ENCODE results near the gene BBS10.
A peak's percentile ranks its signal among the peaks of the same experiment; 100 is the strongest.
"Not testable (repeated sequence)": the region's sequence is repeated elsewhere in the genome, so short reads cannot be mapped to it uniquely, and the experiment has no call there.

Gene BBS10

DNA sequence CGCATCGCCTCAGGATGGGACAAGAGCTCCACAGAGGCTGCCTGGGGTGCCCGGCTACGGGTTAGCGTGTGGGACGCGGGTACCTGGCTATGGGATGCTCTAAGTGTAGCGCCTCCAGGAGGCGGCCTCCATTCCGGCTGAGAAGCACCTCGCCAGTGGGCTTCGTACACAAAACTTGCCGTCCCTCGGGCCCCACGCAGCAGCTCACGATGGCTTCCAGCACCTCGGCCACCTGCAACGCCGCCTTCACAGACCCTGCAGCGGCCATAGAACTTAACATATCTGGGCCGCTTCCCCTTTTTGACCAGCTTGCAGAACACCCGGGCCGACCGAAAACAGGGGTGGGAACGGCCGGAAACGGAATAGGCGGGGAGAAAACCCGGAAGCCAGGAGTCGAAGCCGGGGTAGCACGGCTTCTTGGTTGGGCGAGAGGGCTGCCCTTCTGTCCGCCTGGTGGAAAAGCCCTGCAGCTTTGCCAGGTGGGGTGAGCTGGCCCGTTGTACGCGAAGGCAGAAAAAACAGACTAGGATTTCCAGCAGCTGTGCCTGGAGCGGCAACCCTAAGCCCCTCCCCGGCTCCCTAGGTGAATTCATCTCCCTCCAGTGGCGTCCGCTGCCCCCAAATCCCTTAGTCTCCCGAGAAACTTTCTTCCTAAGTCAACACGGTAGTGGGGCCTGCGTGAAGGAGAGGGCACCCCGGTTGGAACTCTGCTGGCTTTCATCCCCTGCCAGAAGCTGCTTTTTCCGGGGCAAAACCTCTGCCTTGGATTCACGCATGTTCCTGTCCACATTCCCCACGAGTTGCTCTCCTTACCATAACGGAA lies at the start of gene BBS10:
BBS10 (minus strand) TSS at position 337 of the 823 bp plus-strand sequence; CDS start at position 280, 57 bp downstream.
- peak; percentile 90 for DNase-seq

DNA sequence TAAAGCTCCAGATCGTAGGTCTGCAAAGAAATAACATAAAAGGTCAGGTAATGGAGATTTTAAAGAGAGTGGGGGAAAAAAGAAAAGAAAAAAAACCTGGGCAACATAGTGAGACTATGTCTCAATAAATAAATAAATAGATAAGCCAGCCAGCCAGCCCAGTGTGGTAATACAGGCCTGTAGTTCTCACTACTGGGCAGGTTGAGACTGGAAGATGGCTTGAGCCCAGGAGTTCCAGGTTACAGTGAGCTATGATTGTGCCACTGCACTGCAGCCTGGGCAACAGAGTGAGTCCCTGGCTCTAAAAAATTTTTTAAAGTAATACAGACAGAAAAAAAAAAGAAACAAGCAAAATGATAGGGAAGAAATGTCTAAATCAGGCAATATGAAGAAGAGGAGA lies 43.2 kb upstream of the BBS10 start:
- DNase-seq: no peak

DNA sequence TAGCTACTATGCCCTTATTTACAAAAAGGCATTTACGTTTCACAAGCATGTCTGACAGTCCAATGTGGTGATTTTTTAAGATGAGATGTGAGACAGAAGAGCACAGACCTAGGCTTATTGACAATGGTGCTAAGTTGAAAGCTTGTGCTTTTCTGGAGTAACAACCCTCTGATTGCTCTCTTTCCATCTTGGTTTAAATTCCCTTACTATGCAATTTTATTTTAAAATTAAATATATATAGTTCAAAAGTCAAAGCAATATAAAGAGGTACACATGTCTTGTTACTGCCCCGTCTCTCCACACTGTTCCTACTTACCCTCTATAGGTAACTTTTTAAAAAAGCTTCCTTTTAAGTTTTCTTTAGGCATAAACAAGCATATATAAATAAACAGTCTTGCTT lies 39.4 kb upstream of the BBS10 start:
- no peak for DNase-seq

DNA sequence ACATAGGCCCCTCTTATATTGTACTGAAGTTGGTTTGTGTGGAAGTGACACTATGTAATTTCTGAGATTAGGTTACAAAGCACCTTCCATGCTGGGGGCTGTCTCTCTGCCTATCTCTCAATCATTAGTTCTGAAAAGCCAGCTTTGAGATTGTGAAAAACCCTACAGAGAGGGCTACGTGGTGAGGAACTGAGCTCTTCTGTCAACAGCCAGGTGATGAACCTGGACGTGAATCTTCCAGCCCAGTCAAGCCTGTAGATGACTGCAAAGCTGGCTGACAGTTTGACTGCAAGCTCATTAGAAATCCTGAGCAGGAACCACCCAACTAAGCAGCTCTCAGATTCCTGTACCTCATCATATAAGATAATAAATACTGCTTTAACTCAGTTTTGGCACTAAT lies 36.3 kb upstream of the BBS10 start:
- no peak for DNase-seq

DNA sequence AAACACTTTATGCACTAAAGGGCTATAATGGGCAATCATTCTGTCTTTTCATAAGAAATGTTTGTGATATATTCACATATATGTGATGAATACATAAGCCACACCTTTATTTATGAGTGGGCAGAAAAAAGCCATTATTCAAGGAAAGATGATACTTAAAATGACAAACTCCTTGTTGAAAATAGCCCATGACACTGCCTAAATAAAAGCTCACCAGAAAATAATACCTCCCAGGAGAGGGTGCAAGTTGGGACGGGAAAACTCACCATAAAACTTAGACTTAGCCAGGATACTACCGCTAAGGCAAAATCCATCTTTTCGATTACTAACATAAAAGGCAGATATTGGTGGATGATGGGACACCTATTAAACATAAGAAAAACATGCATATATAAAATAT lies 35.8 kb upstream of the BBS10 start:
- no peak for DNase-seq

DNA sequence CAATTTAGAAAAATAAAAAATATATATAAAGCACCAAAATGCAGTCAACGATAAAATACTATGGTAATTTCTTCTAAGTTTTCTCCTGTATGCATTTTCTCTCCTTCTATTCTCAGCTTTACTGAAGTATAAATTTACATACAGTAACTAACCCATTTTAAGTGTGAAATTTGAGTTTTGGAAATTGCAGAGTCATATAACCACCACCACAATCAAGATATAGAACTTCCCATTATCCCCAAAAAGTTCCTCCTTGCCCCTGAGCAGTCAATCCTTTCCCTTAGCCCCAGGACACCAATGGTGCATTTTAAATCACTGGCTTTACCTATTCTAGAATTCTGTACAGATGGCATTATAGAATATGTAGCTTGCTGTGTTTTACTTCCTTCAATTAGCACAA lies 31.0 kb upstream of the BBS10 start:
- no peak for DNase-seq

DNA sequence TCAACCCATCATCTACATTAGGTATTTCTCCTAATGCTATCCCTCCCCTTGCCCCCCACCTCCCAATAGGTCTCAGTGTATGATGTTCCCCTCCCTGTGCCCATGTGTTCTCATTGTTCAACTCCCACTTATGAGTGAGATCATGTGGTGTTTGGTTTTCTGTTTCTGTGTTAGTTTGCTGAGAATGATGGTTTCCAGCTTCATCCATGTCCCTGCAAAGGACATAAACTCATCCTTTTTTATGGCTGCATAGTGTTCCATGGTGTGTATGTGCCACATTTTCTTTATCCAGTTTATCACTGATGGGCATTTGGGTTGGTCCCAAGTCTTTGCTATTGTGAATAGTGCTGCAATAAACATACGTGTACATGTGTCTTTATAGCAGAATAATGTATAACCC lies 28.7 kb upstream of the BBS10 start:
- not testable (repeated sequence) for DNase-seq

DNA sequence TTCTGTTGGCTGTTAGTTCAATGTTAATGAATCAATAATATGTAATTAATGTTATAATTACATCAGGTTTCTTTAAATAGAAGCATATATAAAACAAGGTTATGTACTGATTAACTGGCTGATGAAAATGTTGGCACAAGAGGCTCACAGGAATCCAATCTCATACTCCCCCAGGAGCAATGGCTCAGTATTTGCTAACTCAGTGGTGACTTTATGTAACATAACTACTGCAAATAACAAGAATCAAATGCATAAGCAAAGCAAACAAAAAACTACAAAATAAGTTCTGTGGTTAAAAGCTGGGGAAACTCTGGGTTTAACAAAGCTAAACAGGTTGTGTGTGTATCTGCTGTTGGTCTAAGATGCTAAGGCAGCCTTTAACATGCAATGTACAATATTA lies 27.7 kb upstream of the BBS10 start:
- DNase-seq: no peak

DNA sequence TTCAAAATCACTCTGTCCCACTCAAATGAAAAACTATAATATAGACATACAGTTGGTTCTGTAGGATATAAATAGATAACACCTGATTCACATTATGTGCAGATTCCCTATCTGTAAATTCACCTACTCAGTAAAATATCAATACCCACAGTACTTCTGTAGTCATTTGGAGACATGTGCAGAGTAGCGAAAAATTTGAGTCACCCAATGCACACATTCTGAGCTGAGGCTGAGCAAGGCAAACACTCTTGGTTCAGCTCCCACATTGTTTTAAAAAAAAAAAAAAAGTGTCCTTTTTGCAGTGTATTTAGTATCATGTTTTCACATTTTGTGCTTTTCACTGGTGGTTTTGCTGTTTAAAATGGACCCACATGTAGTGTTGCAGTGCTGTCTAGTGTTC lies 27.3 kb upstream of the BBS10 start:
- DNase-seq: no peak

DNA sequence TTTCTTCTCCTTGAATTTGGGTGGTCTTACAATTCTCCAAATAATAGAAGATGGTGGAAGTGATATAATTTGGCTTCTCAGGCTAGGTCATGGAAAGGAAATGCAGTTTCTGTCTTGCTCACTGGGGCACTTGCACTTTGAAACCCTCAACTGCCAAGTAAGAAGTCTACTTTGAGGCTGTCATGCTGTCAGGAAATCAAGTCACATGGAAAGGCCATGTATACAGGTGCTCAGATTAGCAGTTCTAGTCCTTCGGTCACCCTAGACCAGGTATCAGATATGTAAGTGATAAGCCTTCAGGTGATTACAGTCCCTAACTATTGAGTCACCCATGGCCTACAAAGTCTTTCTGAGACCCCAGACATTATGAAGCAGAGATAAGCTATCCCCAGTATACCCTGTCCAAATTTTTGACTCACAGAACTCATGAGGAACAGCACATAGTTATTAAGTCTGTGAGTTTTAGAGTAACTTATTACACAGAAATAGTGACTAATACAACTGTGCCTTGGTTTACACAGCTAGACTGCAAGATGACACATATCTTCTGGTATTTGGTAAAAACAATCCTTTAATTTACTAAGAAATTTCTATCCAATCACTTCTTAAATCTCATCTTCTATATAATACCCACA lies 26.3 kb upstream of the BBS10 start:
- DNase-seq: no peak

DNA sequence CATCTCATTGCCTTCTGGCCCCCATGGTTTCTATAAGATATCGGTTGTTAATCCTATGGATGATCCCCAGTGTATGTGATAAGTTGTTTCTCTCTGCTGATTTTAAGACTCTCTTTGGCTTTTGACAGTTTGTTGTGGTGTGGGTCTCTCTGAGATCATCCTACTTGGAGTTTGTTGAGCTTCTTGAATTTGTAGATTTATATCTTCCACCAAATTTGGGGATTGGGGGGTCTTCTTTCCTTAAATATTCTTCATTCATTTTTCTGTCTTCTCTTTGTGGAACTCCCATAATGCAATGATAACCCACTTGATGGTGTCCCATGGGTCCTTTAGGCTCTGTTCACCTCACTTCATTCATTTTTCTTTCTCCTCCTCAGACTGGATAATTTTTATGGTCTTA lies 20.0 kb upstream of the BBS10 start:
- no peak for DNase-seq

DNA sequence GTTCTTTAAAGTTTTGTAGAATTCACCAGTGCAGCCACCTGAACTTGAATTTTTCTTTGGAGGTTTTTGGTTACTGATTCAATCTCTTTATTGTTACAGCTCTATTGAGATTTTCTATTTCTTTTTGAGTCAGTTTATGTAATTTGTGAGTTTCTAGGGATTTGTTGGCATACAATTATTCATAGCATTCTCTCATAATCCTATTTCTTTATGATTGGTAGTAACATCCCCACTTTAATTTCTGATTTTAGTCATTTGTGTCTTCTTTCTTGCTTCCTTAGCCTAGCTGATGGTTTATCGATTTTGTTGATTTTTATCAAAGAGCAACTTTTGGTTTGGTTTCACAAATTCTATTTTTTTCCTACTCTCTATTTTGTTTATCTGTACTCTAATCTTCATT lies 17.9 kb upstream of the BBS10 start:
- DNase-seq: no peak

DNA sequence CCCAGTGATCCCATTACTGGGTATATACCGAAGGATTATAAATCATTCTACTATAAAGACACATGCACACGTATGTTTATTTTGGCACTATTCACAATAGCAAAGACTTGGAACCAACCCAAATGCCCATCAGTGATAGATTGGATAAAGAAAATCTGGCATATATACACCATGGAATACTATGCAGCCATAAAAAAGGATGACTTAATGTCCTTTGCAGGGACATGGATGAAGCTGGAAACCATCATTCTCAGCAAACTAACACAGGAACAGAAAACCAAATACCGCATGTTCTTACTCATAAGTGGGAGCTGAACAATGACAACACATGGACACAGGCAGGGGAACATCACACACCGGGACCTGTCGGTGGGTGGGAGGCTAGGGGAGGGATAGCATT lies 15.9 kb upstream of the BBS10 start:
- DNase-seq: not testable (repeated sequence)

DNA sequence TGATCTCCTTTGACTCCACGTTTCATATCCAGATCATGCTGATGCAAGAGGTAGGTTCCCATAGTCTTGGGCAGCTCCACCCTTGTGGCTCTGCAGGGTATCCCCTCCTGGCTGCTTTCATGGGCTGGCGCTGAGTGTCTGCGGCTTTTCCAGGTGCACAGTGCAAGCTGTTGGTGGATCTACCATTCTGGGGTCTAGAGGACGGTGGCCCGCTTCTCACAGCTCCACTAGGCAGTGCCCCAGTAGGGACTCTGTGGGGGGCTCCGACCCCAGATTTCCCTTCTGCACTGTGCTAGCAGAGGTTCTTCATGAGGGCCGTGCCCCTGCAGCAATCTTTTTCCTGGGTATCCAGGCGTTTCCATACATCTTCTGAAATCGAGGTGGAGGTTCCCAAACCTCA lies 12.1 kb upstream of the BBS10 start:
- no peak for DNase-seq

DNA sequence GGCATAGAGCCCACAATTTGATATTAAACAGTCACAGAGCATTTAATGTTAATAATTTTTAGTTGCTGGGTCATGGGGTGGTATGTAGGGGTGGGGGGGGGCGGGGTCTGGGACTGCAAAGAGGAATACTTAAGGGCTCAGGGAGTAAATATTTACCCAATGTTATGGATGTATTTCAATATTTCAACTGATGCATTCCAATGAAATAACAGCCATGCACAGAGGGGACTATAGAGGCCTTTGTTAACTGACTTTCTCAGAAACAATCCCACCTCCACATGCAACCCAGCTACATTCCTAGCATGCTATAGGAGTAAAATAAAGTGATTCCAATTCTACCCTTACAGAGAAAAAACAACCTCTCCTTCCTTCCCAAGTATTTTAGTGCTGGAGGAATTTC lies 7.9 kb upstream of the BBS10 start:
- no peak for DNase-seq

DNA sequence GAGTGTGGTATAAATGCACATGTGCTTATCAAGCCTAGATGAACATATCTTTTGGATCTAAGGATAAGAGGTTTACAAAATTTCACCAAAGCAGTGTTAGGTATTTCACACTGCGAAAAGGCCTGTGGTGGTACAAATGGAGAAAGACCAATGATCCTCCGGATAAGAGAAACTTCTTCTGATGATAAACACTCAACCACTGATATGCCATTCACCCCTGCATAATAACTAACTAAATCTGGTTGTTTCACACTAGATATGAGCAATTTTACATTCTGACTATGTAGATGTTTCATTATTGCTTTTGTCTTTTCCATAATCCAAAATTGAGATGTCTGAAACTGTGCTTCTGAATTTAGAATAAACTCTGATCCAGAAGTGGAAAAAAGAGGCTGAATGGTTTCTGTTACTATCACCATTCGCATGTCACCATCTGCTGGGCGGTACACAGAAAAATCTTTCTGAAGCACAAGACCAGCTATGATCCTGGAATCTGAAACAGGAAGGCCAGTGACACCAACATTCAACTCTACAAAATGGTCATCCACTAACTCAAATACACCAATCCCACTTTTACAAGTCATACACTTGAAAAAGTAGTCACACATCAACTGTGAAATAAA lies 1.3 kb downstream of the BBS10 start:
- DNase-seq: no peak

DNA sequence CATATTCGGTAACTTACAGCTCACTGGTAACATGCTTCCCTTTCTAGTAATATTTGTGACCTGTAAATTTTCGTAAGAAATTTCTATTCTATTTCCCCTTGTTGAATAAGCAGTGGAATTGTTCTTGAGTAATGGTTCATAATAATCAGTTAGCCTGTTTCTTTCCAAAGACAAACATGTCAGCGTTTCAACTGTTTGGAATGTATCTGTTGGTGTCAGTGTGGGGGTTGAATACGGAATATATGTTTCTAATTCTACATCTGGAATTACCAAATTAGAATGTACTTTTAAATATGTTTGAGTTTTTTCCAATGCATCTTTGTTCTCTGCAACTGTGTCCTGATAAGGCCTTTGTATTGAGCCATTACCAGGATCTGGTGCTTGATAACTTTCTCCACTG lies 2.0 kb downstream of the BBS10 start:
- no peak for DNase-seq

DNA sequence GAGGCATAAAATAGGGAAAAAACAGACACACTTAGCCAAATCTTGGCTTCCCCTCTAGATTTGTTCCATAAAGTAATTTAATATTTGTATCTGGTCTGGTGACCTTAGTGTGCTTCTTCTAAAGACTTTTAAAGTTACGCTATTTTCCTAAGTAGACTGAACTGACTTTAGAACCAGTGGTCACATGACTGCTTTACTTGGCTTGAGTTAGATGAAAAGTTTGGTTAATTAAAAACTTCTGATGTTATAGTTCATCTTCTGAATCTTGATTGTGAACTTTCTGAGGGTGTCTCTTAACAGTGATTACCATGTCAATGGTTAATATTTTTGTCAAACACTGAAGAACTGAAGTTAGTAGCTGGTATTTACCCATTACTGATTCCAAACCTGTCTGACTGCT lies 2.6 kb downstream of the BBS10 start:
- no peak for DNase-seq

DNA sequence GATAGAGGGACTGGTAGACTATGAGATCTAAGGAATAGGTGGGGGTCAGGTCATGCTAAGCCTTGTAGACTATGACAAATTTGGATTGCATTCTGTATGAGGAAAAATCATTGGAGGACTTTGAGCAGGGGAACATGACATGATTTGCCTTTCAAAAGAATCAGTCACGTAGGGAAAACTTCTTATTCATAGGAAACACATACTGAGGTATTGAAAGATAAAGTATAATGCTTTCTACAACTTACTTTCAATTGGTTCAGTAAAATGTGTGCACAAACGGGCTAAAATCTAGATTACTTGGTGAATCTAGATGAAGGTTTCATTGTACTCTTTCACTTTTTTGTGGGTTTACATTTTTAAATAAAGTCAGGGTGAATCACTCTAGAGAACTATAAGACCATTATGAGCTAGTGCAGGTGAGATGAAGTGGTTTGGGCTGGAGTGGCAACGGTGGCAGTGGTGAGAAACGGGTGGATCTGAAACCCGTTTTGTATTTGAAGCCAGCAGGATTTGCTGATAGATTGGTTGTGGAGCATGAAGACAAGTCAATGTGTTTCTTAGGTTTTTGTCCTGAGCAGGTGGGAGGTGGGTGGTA lies 6.7 kb downstream of the BBS10 start:
- no peak for DNase-seq

DNA sequence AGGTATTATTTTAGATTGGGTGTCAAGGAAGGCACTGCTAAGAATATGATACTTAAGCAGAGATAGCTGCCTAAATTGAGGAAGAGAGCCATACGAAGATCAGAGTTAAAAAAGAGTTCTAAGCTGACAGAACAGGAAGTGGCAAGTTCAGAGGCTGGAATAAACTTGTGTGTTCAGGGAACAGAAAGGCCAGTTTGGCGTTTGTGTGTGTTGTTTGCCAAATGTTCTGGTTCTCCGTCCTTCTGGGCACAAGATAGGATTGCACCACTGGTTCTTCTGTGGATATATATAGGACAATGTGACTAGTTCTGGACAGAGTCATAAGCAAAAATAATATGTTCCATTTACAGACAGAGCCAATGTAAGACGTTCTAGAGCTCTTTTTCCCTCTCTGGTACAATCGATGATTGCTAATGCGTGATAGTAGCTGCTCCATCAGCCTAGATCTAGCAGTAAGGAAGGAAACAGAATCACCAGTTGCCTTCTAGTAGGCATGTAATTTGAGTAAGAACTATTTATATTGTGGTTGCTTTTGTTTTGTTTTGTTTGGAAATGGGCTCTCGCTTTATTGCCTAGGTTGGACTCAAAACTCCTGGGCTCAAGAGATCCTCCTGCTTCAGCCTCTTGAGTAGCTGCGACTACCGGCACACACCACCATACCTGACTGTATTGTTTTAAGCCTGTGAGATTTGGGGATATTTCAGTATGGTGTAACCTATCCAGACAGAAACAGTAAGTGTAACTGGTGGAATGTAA lies 7.4 kb downstream of the BBS10 start:
- no peak for DNase-seq

DNA sequence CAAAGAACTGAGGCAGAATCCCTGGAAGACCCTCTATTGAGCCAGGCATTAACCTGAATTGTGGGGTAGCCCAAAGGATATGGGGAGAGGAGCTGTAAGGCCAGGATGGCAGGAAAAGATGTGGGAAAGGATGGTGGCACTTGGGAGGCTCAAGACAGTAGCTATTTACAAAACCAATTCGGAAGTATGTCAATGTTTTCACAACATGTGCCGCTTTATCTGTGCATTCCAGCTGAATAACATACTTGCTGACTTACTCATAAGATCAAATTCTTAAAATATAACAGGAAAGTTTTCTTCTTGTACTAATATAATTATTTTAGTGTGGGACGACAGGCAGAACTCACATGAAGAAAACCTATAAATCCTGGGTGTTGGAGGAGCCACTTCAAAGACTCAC lies 10.6 kb downstream of the BBS10 start:
- no peak for DNase-seq

DNA sequence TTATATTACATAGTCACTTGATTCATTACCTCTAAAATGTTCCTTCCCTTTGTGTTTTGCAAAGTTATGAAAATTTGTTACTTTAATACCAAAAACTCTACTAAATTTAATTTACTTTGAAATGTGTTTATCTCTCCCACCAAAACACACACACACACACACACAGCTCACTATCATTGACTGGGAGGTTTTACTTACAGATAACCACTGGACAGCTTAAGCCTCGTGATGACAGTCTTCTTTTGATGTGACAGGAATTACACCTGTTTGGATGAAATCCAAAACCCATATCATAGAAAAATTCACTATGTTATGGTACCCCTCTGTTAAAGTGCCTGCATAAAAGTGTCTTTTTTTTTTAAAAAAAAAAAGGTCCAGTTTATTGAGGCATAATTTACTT lies 15.6 kb downstream of the BBS10 start:
- no peak for DNase-seq

DNA sequence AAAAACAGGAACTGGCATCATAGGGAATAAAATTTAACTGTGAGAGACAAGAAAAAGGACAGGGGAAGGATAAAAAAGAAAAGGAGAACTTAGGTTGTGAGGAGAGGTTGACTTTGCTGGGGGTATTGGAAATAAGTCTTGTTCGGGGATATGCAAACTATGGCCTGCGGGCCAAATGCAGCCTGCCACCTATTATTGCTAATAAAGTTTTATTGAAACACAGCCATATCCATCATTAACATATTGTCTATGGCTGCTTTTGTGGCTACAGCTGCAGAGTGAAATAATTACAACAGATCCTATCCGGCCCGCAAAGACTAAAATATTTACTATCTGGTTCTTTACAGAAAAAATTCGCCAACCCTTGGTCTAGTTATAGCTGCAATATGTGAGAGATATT lies 18.6 kb downstream of the BBS10 start:
- no peak for DNase-seq
